OCI-LY3 (cell line): ENCODE measurements around the gene AGBL3.

ENCODE experiments used
- CTCF ChIP-seq: fragments of 200-600, 300-600 bp; sonication (generic); IDR thresholded peaks from 2 replicates; pipeline ENCODE4 v1.5.1; 2014; ENCODE audit warnings: antibody characterized with exemption, low read length, low read depth
- EZH2phosphoT487 ChIP-seq: fragments of 200-600 bp; shearing (Covaris generic); IDR thresholded peaks from 2 replicates; pipeline ENCODE4 v1.6.1; 2018; ENCODE audit warnings: antibody characterized with exemption, mixed run types, low read depth

GRCh38 chr7:135114622-135115021 is 128.3 kb downstream of the AGBL3 start:
- TF ChIP-seq CTCF (no peak), EZH2phosphoT487 (no peak)
